NT2/D1 (cell line): Measurements from ENCODE around the gene CLCN5.
A peak's percentile ranks its signal among the peaks of the same experiment; 100 is the strongest.

ENCODE experiments used
- DNase-seq: peaks from one replicate; pipeline ENCODE4 v3.0.0-alpha.2; 2011; ENCODE audit warnings: low read depth, low spot score
- H3K27me3 ChIP-seq: 2 replicates; pipeline ENCODE4 v1.6.0; 2011; ENCODE audit warnings: mild to moderate bottlenecking; ENCODE audit not compliant: insufficient read length, insufficient read depth
- H3K36me3 ChIP-seq: 2 replicates; pipeline ENCODE4 v1.6.1; 2011; ENCODE audit warnings: mild to moderate bottlenecking, low read length, mixed read lengths; ENCODE audit not compliant: insufficient read depth, insufficient read length
- H3K4me1 ChIP-seq: 2 replicates; pipeline ENCODE4 v1.5.1; 2011; ENCODE audit not compliant: insufficient read depth, insufficient read length
- H3K4me3 ChIP-seq: 2 replicates; pipeline ENCODE4 v1.5.1; 2011; ENCODE audit warnings: low read depth; ENCODE audit not compliant: insufficient read length
- H3K9ac ChIP-seq: 2 replicates; pipeline ENCODE4 v1.6.0; 2011; ENCODE audit warnings: low read depth; ENCODE audit not compliant: insufficient read length
- H3K9me3 ChIP-seq: 2 replicates; pipeline ENCODE4 v1.5.1; 2011; ENCODE audit warnings: mild to moderate bottlenecking, low read length; ENCODE audit not compliant: insufficient read depth
- SUZ12 ChIP-seq: IDR thresholded peaks from 2 replicates; pipeline ENCODE4 v1.6.1; 2011; ENCODE audit not compliant: insufficient read length, insufficient read depth; ENCODE audit errors: extremely low read depth
- YY1 ChIP-seq: IDR thresholded peaks from 2 replicates; pipeline ENCODE4 v1.6.1; 2011; ENCODE audit not compliant: insufficient read length, insufficient read depth
- ZNF274 ChIP-seq: IDR thresholded peaks from 2 replicates; pipeline ENCODE4 v1.6.1; 2011; ENCODE audit warnings: mild to moderate bottlenecking, low read depth, low read length

The CLCN5 gene

DNA sequence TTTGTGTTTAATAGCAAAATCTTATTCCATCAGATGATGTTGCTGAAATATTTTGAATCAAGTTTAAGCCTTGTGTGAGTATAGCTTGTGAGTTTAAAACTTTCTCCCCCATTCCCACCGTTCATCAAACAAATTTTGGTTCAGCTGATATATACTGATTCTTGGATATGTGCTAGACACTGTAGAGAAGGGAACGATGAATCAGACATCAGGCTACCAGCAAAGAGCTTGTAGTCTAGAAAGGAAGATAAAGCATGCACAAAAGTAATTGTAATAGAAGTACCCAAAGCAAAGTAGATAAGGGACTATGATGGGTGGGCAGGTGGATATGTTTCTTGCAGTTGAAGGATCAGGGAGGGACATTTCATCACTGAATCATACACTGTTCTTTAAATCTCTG lies 146.5 kb downstream of the CLCN5 start:
- H3K4me3 ChIP-seq: no peak overlapping the region
- H3K9ac ChIP-seq: no peak overlapping the region
- TF ChIP-seq YY1: no peak
- TF ChIP-seq ZNF274: no peak
- peaks cover 2% of the 10 kb centered on the region for H3K4me1 ChIP-seq
- peaks cover 16% of the 10 kb centered on the region for H3K36me3 ChIP-seq
- DNase-seq: no peak
- H3K9me3 ChIP-seq: no peaks in the 10 kb centered on the region
- H3K27me3 ChIP-seq: no peaks in the 10 kb centered on the region

- Histone ChIP-seq H3K9ac (no peak overlapping the region), H3K9me3 (no peaks in the 10 kb centered on the region), H3K4me1 (peaks cover 2% of the 10 kb centered on the region), H3K36me3 (peaks cover 28% of the 10 kb centered on the region), H3K27me3 (no peaks in the 10 kb centered on the region), H3K4me3 (no peak overlapping the region)
- no peak for DNase-seq
- TF ChIP-seq ZNF274 (no peak), SUZ12 (no peak), YY1 (no peak)
Measured at GRCh38 chrX:50071494-50071893, 149.1 kb downstream of the CLCN5 start.

- TF ChIP-seq ZNF274: no peak
- TF ChIP-seq SUZ12: no peak
- TF ChIP-seq YY1: no peak
- no peaks in the 10 kb centered on the region for H3K27me3 ChIP-seq
- no peaks in the 10 kb centered on the region for H3K9me3 ChIP-seq
- H3K4me3 ChIP-seq: no peak overlapping the region
- H3K9ac ChIP-seq: no peak overlapping the region
- DNase-seq: no peak
- H3K36me3 ChIP-seq: peaks cover 32% of the 10 kb centered on the region
- H3K4me1 ChIP-seq: peaks cover 2% of the 10 kb centered on the region
Measured at GRCh38 chrX:50072110-50072509, 149.7 kb downstream of the CLCN5 start.

- peaks cover 32% of the 10 kb centered on the region for H3K36me3 ChIP-seq
- H3K4me1 ChIP-seq: peaks cover under 1% of the 10 kb centered on the region
- no peak for DNase-seq
- no peaks in the 10 kb centered on the region for H3K27me3 ChIP-seq
- TF ChIP-seq YY1: no peak
- H3K4me3 ChIP-seq: no peak overlapping the region
- no peaks in the 10 kb centered on the region for H3K9me3 ChIP-seq
- no peak overlapping the region for H3K9ac ChIP-seq
Measured at GRCh38 chrX:50073601-50074000, 151.2 kb downstream of the CLCN5 start.

DNA sequence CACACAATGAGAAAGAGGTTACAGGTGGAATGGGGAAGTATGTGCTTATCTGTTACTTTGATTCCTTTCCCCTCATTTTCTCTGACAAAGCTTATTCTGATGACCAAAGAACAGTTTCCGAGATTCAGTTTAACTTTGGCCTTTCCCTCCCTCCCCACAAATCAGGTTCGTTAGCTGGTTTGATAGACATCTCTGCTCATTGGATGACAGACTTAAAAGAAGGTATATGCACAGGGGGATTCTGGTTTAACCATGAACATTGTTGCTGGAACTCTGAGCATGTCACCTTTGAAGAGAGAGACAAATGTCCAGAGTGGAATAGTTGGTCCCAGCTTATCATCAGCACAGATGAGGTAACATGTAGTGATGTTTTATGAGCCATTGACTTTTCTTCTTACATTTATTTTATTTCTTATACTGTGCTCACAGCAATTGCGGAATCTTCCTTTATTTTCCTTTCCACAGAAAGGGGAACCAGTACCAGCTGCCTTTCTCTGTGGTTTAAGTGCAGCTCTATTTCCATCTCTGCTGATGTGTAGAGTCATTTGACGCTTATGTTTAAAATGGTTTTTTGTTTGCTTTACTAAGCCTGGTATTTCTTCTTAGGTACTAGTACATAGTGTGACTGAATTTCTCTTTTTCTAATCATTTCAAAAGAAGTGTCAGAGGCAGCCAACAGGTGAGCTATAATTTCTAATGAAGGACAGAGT lies 153.4 kb downstream of the CLCN5 start:
- no peak for TF ChIP-seq YY1
- TF ChIP-seq SUZ12: no peak
- no peak for TF ChIP-seq ZNF274
- H3K27me3 ChIP-seq: no peaks in the 10 kb centered on the region
- DNase-seq: no peak
- H3K9ac ChIP-seq: no peak overlapping the region
- no peak overlapping the region for H3K4me3 ChIP-seq
- no peaks in the 10 kb centered on the region for H3K9me3 ChIP-seq
- no peaks in the 10 kb centered on the region for H3K4me1 ChIP-seq
- peaks cover 30% of the 10 kb centered on the region for H3K36me3 ChIP-seq

DNA sequence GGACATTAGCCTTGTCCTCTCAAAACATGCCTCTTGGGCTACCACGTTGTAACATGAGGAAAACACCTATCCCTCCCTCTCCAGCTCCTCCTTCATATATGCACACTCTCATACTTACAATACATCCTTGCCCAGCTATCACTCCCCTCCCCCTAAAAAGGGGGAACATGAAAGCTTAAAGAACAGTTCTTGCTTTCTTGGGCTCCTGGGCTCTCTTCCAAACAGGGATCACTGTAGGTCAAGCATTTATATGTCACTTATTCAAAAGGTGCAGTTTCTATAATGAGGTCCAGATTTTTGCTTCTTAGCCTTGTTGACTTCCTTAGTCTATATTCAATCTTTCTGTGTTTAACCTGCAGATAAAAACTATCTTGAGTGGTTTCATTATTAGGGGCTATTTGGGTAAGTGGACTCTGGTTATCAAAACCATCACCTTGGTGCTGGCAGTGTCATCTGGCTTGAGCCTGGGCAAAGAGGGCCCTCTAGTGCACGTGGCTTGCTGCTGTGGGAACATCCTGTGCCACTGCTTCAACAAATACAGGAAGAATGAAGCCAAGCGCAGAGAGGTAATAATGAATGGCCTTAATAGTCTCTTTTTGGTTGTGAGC lies 159.0 kb downstream of the CLCN5 start:
- no peak overlapping the region for H3K9ac ChIP-seq
- no peaks in the 10 kb centered on the region for H3K9me3 ChIP-seq
- TF ChIP-seq SUZ12 (no peak), YY1 (no peak), ZNF274 (no peak)
- no peaks in the 10 kb centered on the region for H3K4me1 ChIP-seq
- peaks cover 12% of the 10 kb centered on the region for H3K36me3 ChIP-seq
- peak; percentile 42 for DNase-seq
- H3K27me3 ChIP-seq: no peaks in the 10 kb centered on the region
- H3K4me3 ChIP-seq: no peak overlapping the region

GRCh38 chrX:50082741-50083140 lies 160.3 kb downstream of the CLCN5 start:
- no peak for DNase-seq

More at GRCh38 chrX:50082741-50083140, 160.3 kb downstream of the CLCN5 start:
- Histone ChIP-seq H3K4me3 (no peak overlapping the region), H3K9ac (no peak overlapping the region), H3K9me3 (no peaks in the 10 kb centered on the region), H3K27me3 (no peaks in the 10 kb centered on the region), H3K4me1 (no peaks in the 10 kb centered on the region), H3K36me3 (peaks cover 15% of the 10 kb centered on the region)
- no peak for TF ChIP-seq ZNF274
- TF ChIP-seq YY1: no peak
- no peak for TF ChIP-seq SUZ12
